ENCODE measurements around the gene CDK14.
A peak's percentile ranks its signal among the peaks of the same experiment; 100 is the strongest.

CDK14 gene

DNA sequence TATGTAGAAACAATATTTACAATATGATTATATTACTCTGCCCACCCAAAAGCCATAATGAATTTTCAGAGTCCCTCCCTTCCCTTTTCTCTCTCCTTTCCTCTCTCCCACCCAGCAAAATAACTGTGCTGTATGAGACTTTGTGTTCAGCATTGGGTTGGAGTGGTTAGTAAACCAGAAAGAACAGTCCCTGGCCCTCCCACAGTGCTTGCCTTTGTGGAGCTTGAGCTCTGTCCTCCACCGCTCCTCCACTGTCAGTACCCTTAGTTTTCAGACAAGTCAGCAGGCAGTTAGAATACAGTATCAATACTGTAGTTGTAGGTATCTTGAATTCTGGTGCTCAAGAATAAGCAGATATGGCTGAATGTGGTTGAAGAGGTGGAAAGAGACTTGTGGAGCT, 92.7 kb downstream of the CDK14 start:
- DNase-seq = no peak

GRCh38 chr7:90689260-90689659, 93.1 kb downstream of the CDK14 start:
- DNase-seq = no peak

DNA sequence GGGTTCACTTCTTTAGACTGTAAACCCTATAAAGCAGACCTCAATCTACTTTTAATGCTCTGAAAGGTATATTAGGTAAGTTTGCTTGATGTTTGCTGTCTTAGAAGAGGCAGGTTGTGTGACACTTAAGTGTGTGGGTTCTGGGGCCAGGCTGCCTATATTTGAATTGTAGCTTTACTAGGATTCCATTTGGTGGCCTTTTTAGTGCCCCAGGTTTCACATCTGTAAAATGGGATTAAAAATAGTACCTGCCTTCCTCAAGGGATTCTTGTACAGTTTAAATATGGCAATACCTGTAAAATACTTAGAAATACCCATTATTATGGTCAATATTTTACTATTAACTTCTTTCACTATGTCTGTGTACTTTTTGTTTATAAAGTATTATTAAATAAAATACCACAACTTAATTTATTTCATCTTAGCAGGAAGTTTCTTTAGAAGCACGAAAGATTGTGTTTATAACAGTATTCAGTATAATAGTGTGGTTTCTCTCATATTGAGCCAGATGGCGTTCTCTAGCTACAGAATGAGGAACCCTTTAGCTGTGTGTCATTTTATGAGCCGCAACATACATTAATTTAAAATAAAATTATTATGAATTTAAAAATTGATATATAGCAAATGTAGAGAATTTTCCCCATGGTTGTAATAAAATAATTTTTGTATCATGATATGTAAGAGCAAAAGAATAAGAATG, 94.2 kb downstream of the CDK14 start:
- DNase-seq = no peak

DNA sequence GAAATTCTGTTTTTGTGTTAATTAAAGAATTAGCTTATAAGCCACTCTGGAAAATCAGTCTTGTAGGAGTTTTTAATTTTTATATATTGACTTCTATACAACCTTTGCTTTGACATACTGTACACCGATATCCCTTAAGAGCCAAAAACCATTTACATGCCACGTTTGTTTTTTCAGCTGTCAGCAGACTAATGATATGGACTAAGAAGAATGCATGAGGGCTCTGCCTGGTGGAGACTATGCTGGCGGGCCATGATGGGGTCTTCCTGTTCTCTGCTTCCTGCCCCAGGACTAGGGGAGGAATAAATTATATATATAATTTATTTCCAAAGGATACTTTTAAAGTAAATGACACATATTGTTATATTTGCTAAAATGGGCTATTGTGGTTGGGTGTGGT, 96.3 kb downstream of the CDK14 start:
- peak; percentile 49 for DNase-seq

GRCh38 chr7:90692947-90693346, 96.8 kb downstream of the CDK14 start:
- DNase-seq = peak; percentile 62

DNA sequence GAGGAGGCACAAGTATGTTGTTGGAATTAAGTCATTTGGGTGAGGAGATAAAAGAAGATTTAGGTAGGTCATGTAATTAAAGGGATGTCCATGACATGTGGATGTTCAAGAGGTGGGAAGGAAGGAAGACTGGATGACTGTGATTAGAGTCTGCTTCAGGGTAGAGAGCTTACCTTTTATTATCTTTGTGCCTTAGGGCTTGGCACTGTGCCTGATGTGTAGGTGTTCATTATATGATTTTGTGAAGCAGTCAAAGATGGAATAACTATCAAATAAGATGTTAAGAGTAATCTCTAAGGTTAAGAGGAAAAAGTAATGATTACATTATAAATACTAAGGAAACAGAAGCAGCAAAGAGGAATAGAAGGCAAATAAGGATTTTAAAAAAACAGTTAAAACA, 97.8 kb downstream of the CDK14 start:
- no peak for DNase-seq

DNA sequence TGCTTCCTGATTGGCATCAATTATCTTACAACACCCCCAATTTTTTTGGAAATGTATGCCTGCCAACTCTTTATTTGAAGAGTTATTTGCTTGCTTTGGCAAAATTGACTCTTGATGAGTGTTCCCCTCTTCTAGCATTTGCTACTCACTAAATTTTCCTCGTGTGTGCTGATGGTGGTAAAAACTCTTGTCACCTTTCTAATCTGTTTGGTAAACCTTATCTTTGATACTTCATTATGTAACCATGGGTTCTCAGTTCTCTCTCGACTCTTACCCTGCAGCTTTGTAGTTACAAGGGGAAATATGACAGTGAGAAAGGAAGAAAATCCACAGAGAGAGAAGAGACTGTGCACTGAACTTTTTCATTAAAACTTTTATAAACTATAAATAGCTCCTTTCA, 102.5 kb downstream of the CDK14 start:
- no peak for DNase-seq

DNA sequence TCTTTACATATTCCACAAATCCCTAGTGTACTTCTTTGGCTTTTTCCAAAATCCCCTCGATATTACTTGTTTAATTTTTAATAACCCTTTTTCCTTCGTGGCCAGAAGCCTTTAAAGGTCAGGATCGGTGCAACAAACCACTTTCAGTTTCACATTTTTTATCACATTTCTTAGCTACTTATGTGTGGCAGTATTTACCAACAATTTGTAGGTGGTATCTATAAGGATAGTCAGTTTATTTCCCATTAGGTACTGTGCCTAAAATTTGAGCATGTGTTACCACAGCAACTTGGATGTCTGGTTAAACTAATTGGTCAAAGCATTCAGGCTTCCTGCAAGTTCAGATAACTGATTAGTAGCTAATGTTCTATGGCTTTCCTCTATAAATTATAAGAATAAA, 104.9 kb downstream of the CDK14 start:
- peak; percentile 26 for DNase-seq

DNA sequence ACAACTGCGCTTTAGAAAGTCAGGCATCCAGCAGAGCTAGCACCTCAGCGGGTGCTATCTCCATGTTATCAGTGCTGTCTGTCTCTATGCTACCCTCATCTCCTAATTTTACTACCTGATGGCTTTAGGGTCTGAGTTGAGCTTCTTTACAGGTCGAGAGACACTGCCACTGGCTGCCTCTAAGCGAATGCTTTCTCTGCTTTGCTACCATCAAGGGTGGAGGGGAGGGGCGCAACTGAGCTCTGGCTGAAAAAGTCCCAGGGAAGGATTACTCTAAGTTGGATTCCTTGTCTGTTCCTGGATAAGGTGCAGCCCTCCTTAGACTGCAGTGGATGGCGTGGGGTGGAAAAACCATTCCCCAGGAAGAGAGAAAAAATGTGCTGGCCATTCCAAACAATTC, 105.7 kb downstream of the CDK14 start:
- DNase-seq = no peak

GRCh38 chr7:90705391-90706071, 109.4 kb downstream of the CDK14 start:
- DNase-seq = no peak

- no peak for DNase-seq
Measured at GRCh38 chr7:90706072-90706716, 110.1 kb downstream of the CDK14 start.

DNA sequence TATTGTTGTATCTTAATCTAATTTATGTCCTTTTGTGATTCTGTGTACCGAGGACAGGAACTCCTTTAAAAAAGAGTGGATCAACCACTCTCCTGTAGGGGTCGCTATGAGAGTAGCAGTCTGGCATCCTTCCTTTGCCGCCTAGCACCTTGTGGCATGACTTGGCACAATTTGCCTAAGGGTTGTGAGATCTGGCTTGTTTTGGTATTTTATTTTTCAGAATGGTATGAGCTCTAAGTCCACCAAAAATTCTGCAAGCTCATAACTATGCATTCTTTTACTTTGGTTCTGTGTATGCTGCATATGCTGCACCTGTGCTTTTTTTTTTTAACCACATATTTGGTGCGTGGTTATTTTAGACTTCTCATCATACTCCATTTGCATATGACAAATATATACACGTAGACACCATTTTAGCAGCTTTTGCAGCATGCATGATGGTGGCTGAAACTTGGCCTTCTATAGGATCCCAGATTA, 112.8 kb downstream of the CDK14 start:
- peak; percentile 32 for DNase-seq

- DNase-seq = peak; percentile 58
Measured at GRCh38 chr7:90709501-90710465, 113.7 kb downstream of the CDK14 start.

DNA sequence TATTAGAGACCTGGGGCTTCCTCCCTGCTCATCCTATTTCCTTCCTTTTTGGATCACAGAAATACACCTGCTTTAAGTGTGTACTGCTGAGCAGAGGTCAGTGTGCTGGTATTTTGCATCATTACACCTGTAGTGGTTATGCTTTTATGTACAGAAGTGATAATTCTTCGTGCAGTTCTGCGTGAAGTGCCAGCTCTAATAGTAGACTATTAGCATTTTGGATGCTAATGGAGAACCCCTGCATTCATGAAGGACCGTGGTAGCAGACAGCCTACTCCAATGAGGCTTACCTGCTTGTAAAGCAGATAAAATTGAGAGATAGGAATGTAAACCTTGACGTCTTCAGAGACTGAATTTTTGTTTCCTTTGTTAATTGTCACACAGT, 114.3 kb downstream of the CDK14 start:
- DNase-seq = no peak

GRCh38 chr7:90713628-90714027, 117.5 kb downstream of the CDK14 start:
- DNase-seq = no peak

DNA sequence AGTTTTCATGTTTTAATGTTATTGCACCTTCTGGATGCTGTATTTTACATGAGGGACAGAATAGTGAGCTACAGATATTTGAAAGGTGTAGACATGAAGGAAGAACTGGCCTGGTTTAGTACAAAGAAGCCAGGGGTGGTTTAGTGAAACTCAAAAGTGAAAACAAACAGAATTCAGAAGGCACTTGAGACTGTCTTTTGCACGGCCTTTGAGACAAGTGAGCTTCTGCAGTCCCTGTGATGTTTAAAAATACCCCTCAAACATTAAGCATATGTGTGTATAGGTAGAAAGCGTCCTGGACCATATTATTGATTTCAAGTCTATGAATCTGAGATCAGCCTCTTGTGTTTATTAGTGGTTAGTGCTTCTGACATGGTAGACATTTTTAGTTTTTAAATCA, 118.9 kb downstream of the CDK14 start:
- DNase-seq = no peak

GRCh38 chr7:90717296-90718060, 121.4 kb downstream of the CDK14 start:
- DNase-seq = peak; percentile 30

- DNase-seq = no peak
Measured at GRCh38 chr7:90719155-90719554, 123.0 kb downstream of the CDK14 start.

- peak; percentile 82 for DNase-seq
Measured at GRCh38 chr7:90720984-90721760, 125.1 kb downstream of the CDK14 start.

DNA sequence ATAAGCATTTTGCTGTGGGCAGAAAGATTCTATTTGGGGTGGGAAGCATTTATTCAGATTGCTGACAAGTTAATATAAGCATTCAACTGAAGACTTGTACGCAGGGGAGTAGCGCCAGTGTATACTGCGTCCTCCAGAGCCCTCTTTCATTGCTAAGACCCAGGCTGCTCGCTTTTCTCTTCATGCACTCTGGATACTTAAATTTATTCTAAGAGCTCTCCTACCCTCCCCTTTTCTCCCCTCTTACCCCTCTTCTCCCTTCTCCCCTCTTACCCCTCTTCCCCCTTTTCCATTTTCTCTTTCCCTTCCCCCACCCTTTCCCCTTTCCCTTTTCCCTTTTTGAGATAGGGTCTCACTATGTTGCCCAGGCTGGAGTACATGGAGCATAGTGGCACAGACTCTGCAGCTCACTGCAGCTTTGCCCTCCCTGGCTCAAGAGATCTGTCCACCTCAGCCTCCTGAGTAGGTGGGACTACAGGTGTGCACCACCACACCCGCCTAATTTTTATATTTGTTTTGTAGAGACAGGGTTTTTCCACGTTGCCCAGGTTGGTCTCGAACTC, 125.8 kb downstream of the CDK14 start:
- no peak for DNase-seq

DNA sequence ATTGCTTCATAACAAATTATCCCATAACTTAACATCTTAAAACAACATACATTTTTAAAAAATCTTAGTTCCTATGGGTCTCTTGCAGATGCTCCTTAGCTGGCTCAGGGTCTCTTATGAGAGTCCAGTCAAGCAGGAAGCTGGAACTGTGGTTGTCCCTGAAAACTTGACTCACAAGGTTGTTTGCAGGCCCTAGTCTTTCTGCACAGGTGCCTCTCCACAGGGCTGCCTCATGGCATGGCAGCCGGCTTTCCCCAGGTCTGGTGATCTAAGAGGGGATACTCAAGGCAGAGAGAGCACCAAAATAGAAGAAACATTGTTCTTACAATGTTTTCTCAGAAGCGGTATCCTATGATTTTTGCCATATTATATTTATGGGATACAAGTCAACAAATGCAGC, 127.1 kb downstream of the CDK14 start:
- DNase-seq = no peak

All from HCEC 1CT (cell line).